ENCODE results near the gene ALDOA. TPM values are rescaled to one million over a fixed set of nuclear protein-coding genes. Genes with fewer than 3 reads are reported as not detected.
A peak's percentile ranks its signal among the peaks of the same experiment; 100 is the strongest.

ALDOA gene
- polyA plus RNA-seq, 1 experiment = 631 TPM

GRCh38 chr16:30066761-30067583, 1.4 kb downstream of the ALDOA start:
- Histone ChIP-seq H3K27me3 (ENCODE audit: control insufficient read depth, insufficient read depth, low read length) (no peaks in the 10 kb centered on the region), H3K27ac (ENCODE audit: low read depth, low read length) (peak overlapping the region; percentile 98), H3K4me3 (ENCODE audit: low read depth, low read length) (peak overlapping the region; percentile 97), H3K9me3 (ENCODE audit: control insufficient read depth, insufficient read depth, low read length) (peaks cover 6% of the 10 kb centered on the region; the same call in 1 of the 2 replicates)
- no peak for TF ChIP-seq CTCF (IDR thresholded peaks at IDR 0.05; ENCODE audit: low read depth, low read length)
- POLR2A ChIA-PET = interaction anchor here (0.7 to 2.6 kb wide), 6 partner anchors 8 to 351 kb away, joined by 3 to 26 read pairs (median 14); partner anchors contain the start of genes PPP4C, TBX6 and ZNF771
- DNase-seq (ENCODE audit: low read depth, low spot score) = no peak
- CTCF ChIA-PET = interaction anchor here (1.0 kb wide), 1 partner anchor 9 kb away, joined by 3 read pairs; no protein-coding TSS in a partner anchor

- POLR2A ChIA-PET = no interaction called here
- Histone ChIP-seq H3K9me3 (ENCODE audit: control insufficient read depth, insufficient read depth, low read length) (peaks cover 6% of the 10 kb centered on the region; the same call in 1 of the 2 replicates), H3K27ac (ENCODE audit: low read depth, low read length) (no peak overlapping the region), H3K27me3 (ENCODE audit: control insufficient read depth, insufficient read depth, low read length) (no peaks in the 10 kb centered on the region), H3K4me3 (ENCODE audit: low read depth, low read length) (peak overlapping the region; percentile 97)
- CTCF ChIA-PET = no interaction called here
- no peak for DNase-seq (ENCODE audit: low read depth, low spot score)
- no peak for TF ChIP-seq CTCF (IDR thresholded peaks at IDR 0.05; ENCODE audit: low read depth, low read length)
These were observed 2.0 kb downstream of the ALDOA start for GRCh38 chr16:30067584-30067916.

- Histone ChIP-seq H3K27ac (ENCODE audit: low read depth, low read length) (no peak overlapping the region), H3K9me3 (ENCODE audit: control insufficient read depth, insufficient read depth, low read length) (peaks cover 6% of the 10 kb centered on the region; the same call in 1 of the 2 replicates), H3K27me3 (ENCODE audit: control insufficient read depth, insufficient read depth, low read length) (no peaks in the 10 kb centered on the region), H3K4me3 (ENCODE audit: low read depth, low read length) (peak overlapping the region; percentile 27)
- TF ChIP-seq CTCF (IDR thresholded peaks at IDR 0.05; ENCODE audit: low read depth, low read length) = no peak
- ChIA-PET POLR2A (interaction anchor here (1.3 kb wide), 1 partner anchor 341 kb away, joined by 3 read pairs; no protein-coding TSS in a partner anchor), CTCF (interaction anchor here (0.7 kb wide), 1 partner anchor 1074 kb away, joined by 3 read pairs; no protein-coding TSS in a partner anchor)
- no peak for DNase-seq (ENCODE audit: low read depth, low spot score)
These were observed 2.8 kb downstream of the ALDOA start for GRCh38 chr16:30068333-30068732.

GRCh38 chr16:30068750-30069610, 3.4 kb downstream of the ALDOA start:
- ChIA-PET POLR2A (interaction anchor here (1.0 to 1.3 kb wide), 2 partner anchors 18 to 341 kb away, joined by 3 to 7 read pairs; no protein-coding TSS in a partner anchor), CTCF (no interaction called here)
- H3K4me3 ChIP-seq (ENCODE audit: low read depth, low read length) = peak overlapping the region; percentile 25
- peaks cover 6% of the 10 kb centered on the region; the same call in 1 of the 2 replicates for H3K9me3 ChIP-seq (ENCODE audit: control insufficient read depth, insufficient read depth, low read length)
- TF ChIP-seq CTCF (IDR thresholded peaks at IDR 0.05; ENCODE audit: low read depth, low read length) = peak; percentile 58
- H3K27ac ChIP-seq (ENCODE audit: low read depth, low read length) = peak overlapping the region; percentile 11
- DNase-seq (ENCODE audit: low read depth, low spot score) = no peak
- H3K27me3 ChIP-seq (ENCODE audit: control insufficient read depth, insufficient read depth, low read length) = no peaks in the 10 kb centered on the region

All from AG04450 (cell line).